Dedifferentiated amniotic fluid mesenchymal stem cell (primary cell): ENCODE measurements around the gene TMEM167A.
A peak's percentile ranks its signal among the peaks of the same experiment; 100 is the strongest.

ENCODE experiments used
- DNase-seq: peaks from one replicate; pipeline ENCODE4 v3.0.0-alpha.2; 2016; ENCODE audit errors: extremely low spot score

Gene TMEM167A, protein sequence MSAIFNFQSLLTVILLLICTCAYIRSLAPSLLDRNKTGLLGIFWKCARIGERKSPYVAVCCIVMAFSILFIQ

DNA sequence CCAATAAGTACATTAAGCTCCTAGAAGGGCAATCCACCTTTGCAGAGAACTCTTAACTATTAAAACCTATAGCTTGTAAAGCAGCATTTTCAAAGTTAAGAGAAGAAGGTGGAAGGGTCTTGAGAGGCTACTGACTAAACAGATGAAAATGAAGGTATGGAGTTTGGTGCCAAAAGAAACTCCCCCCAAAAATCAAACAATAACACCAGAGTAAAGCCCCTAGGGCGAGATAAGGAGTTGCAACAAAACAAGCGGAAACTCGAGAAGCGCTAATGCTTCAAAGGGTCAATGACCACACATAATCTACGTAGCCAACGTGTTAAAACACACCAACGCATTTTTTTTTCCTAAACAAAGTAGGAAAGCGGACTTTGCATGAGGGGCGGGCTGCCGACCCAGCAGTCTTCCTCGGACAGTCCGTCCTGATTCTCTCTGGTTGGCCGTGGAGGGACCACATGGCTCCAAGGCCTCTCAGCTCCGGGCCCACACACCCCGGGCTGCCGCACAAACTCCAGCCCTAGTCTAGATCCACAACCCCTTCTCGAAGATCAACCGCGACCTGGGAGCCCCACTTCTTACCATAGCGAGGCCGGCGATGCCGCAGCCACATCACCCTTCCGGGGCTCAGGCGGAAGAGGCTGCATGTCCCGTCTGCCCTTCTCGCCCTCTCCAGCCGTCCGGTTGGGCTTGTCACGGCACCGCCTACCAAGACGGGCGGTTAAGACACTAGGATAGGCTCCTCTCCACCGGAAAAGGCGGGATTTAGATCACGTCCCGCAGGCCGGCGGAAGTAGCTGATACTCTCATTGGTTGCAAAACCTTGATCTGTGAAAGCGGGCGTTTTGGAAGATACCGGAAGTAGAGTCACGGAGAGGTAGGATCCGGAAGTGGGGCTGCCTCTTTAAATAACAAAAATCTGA lies at the start of gene TMEM167A, which contains the start of gene XRCC4:
Gene TMEM167A, minus strand, starts transcription at position 653 of the 920 bp plus-strand sequence. Its CDS starts 71 bp downstream, at position 582.
Gene XRCC4, plus strand, starts transcription at position 806 of the 920 bp plus-strand sequence. CDS start 27,373 bp downstream, outside the sequence.
- peak; percentile 100 for DNase-seq

DNA sequence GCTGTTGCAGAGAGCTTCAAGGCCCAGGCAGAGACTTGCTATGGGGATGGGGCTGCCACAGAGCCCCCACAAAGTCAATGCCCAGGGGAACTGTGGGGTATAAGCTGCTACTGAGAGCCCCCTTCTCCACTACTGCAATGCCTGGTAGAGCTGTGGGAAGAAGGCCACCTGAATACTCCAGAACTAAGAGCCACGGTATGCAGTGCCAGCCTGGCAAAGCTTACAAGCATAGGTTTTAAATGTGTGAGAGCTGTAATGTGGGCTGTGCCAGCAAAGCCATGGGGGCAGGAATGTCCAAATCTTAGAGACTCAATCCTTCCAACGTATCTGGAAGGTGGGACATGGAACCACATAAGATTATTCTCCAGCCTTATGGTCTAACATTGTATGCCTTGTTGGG lies 49.3 kb upstream of the TMEM167A start:
- no peak for DNase-seq

DNA sequence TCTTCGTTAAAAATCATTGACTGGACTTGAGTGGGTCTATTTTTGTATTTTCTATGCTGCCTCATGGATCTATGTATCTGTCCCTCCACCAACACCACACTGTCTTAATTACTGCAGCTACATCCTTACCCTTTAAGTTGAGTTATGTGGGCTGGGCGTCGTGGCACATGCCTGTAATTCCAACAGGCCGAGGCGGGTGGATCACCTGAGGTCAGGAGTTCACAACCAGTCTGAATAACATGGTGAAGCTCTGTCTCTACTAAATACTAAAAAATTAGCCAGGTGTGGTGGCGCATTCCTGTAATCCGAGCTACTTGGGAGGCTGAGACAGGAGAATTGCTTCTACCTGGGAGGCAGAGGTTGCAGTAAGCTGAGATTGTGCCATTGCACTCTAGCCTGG lies 48.4 kb upstream of the TMEM167A start:
- no peak for DNase-seq

DNA sequence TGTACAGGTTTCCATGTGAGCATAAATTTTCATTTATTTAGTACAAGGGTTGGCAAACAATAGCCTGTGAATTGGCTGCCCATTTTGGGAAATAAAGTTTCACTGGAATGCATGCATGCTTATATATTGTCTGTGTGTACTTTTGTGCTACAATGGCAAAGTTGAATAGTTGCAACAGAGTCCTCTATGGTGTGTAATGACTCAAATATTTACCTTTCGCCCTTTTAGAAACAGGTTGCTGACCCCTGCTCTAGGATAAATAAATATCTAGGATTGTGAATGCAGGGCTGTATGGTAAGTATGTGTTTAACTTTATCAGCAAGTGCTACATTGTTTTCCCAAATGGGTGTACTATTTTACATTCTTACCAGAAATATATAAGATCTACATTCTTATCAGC lies 47.4 kb upstream of the TMEM167A start:
- DNase-seq = no peak

DNA sequence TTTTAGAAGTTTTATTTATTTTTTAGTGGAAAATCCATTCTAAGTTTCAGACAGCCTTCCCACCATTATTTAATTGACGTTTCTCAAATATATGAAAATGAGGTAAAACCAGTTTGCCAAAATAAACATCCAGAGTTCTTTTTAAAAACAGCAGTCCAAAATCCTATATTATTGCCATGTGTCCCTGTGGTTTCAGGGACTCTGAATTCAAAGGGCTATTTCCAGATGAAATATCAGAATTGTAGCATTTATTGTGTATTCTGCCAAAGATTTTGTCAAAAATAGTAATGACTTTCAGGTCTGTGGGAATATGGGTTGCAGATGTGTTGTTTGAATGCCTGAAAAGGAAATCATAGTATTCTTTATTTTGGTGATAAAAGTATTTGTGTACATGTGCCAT lies 41.8 kb upstream of the TMEM167A start:
- no peak for DNase-seq

DNA sequence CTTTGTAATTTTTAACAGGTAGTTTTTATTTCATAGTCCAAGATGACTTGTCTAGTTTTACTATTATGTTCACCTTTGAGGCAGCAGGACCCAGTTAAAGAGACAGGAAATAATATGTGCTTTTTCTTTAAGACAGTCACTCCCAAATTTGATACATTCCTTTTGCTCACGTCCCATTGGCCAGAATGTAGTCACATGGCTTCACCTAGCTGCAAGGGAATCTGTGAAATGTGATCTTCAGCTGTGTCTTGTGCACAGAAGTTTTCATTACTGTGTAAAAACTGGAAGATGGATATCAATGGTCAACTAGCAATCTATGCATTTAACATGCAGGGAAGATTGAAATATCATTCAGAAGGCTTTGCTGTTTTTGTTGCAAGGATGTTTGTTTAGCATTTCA lies 41.3 kb upstream of the TMEM167A start:
- DNase-seq = no peak

DNA sequence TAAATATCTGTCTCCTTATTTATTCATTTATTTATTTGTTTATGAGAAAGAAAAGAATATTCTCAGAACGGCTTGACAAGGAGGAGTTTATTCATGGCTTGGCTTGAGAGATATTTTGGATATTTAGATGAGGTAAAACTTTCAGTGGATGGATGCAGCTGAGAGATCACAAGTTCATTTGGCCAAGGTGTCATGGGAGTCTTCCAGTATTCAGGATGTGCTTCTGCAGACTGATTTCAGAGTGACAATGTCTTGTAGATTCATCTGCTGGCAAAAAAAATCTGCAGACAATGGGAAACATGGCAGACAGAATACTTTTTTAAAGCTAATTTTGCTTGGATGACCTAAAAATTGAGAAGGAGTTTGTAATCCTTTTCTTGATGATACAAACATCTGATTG lies 38.6 kb upstream of the TMEM167A start:
- DNase-seq = no peak

DNA sequence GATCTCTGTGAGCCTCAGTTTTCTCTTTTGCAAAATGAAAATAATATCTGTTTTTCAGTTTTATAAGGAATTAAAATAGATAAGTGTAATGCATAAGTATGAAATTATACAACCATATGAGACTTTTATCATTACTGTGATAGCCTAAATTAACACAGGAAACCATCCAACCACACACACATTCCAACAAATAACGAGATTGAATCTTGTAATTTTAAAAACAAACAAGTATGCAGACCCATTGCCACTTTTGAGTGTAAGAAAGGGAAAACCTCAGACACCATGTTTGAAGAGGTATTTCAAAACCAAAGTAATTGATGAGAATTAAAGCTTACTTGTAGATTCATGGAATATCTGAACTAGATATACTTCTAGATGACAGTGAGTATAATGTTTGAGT lies 32.2 kb upstream of the TMEM167A start:
- DNase-seq = no peak

DNA sequence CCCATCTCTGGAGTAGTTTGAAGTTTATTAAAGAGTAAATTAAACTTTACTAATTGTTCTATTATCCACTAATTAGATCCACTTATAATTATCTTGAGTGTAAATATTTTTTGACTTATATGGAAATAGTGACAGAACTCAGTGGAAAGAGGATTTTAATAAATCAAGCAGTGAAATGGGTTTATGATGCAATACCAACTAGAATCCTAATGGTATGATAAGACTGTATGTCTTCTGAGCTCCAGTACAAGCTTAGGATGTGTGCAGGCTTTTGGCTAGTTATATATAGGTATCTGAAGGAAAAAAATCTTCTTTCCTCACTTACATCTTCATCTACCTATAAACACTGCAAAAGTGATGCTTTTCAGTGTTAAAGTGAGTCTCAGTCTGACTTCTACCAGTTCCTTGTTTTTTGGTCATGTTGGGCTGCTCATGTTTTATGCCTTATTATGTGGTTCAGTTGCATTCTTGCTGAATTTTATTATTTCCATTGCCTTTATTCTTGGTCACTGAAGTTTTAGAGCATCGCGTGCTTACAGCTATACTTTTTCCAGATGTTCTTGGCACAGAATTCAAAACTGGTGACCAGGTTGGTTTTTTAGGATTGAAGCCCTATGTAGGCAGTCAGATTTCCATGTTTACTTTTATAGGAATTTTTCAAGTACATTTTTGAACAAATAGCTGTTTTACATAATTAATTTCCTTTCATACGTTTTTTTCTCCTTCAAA lies 30.7 kb upstream of the TMEM167A start:
- no peak for DNase-seq

DNA sequence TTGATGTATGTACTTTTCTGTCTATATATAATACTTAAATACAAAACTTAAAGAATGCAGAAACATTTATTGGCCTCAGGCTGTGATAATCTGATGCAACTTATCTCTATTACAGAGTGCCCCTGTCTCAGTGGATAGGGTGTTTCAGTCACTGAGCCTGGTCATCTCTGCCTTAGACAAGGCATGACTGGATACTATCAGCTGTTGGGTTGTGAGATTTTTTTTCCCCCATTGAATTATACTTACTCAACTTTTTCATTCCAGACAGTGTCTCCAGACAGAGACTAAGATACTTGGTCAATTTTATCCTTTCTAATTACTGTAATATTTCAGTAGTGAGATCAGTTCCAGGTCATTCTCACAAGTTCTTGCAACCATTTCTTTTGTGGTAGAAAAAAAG lies 26.8 kb upstream of the TMEM167A start:
- DNase-seq = no peak

DNA sequence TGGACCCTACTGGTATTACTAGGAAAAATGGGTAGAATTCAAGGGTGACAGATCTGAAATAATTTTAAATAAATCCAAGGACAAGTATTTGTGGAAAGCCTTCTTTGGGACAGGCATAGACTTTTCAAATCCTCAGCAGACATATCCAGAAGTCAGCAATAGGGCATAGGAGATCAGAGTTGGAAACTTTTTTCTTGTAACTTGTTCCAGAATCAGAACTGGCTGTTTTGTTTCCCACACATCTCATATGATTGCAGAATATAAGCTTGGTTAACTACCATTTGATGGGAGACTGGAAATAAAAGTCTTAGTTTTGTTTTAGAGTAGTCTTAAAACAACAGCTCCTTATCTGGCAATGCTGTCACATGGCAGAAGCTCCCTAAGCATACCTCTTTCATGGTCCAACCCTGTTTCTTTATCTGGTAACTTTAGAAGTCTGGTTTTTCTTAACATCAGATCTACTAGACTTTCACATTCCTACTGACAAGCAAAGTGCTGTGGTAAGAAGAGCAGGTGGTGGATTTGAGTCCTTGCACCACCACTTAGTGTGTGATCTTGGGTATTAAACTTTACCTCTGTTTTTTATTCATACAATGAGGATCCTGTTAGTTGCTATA lies 25.3 kb upstream of the TMEM167A start:
- no peak for DNase-seq

DNA sequence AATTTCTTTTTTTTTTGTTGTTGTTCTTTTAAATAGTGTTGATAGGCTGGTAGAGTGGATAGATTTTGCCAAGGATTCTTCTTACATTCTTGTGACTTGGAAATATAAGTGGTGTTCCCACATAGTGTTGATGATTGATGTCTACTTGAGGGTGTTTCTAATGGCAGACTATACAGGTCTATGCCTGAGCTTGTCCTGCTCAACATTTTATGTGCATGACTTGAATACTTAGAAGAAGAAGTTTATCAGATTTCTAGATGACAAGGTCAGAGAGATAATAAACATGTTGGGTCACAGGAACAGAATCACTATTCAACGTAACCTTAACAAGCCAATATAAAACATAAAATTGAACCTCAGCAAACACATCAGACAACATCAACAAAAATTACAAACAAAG lies 24.3 kb upstream of the TMEM167A start:
- DNase-seq = no peak

DNA sequence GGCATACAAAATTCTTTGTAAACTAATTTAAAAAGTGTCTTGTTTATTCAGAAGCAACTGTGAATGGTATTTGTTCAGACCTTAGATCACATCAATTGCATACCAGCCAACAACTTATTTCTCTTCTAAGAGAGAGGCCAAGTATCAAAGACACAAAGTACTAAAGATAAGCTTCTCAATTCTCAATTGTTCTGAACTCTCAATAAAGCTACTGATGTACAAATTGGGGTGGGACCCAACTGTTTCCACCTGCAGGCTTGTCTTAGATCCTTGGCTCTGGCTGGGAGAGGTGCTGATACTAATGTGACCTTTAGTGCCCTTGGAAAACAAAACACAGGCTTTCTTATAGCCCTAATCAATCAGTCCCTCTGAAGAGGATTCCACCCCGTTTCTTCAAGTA lies 22.3 kb upstream of the TMEM167A start:
- DNase-seq = no peak

DNA sequence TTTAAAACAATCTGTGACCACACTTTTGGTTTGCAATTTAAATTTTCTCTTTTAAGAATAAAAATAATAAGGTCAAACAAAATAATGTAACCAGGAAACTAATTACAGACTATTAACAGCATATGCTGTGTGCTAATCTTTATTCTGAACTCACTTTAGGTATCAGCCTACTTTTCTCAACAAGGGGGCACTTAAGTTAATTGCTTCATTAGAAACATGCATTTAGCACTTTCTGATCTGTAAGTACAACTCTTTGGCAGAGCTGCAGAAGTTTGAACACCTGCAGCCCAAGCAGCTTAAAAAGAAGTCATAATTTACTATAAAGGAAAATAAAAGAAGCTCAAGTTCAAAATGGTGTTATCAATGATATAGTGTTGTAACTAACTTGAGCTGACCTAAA lies 21.8 kb upstream of the TMEM167A start:
- no peak for DNase-seq

DNA sequence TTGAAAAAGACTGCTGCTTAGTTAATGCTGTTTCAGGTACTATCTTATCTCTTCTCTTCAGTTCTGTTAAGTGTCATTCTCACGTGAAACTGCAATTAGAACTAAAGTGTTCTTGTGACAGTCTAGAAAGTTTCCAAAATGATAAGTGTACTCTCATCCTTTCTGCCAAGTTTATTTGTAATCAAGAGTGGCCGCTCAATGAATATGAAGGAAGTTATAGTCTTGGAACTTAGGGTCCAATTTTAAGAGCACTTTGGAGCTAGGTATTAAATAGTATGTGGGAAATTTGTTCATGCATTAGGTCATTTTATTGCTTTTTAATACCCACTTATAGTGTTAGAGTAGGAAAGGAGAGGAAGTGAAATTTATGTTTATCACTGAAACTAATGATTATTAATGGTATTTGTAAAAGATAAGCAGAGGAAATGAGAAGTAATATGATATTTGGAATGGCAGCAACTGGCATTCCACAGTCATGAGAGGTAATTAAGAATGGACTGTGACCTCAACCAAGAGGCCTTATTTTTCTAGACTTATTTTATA lies 20.6 kb upstream of the TMEM167A start:
- no peak for DNase-seq

DNA sequence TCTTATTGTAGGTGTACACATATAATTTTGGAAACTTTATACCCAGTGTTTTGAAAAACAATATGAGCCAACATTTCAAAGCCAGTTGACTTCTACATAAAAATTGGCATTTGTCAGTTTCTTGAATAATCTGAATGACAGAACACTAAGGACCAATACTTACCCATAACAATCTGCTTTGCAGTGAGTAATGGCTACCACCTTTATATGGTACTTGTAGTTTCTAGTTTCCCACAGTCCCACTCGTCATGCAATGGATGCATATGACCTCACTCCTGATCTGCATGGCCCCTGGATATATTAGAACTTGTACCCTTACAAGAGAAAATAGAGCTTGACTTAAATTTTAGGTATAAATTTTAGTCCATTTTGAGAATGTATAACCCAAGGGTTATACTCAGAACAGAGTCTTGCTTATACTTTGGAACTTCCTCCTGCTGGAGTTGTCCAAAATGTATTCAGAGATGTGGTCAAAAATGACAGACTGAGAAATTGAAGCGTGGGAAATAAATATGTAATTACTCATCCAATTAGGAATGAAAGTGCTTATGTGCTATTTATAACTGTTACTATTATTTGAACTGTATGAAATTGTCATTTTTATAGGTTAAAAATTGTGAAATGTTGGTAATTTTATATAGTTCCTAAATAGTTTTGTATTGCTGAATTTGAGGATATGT lies 19.6 kb upstream of the TMEM167A start:
- DNase-seq = no peak

DNA sequence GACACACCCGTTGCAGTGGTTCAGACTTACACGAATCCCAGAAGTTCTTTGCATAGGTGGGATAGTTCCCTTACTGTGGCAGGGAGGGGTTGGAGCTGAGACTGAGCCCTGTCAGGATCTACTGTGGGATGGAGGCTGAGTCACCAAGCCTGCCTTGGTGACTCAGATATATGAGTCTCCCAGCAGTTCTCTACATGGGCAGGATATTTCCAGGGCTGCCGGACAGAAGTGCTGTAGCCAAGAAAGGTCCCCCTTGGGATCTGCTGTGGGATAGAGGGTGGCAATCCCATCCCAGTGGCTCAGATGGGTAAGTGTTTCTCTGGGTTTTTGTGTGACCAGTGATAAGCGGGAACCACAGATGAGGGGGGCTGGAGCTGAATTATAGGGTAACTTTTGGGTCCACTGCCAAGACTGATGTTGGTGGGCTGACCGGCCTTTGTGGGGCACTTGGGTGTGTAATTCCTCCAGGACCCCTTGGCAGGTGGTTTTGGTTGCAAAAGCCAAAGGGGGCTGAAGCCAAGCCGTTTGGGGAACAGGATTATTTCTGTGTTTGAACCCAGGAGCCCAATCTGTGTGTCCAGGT lies 18.9 kb upstream of the TMEM167A start:
- DNase-seq = peak; percentile 68

DNA sequence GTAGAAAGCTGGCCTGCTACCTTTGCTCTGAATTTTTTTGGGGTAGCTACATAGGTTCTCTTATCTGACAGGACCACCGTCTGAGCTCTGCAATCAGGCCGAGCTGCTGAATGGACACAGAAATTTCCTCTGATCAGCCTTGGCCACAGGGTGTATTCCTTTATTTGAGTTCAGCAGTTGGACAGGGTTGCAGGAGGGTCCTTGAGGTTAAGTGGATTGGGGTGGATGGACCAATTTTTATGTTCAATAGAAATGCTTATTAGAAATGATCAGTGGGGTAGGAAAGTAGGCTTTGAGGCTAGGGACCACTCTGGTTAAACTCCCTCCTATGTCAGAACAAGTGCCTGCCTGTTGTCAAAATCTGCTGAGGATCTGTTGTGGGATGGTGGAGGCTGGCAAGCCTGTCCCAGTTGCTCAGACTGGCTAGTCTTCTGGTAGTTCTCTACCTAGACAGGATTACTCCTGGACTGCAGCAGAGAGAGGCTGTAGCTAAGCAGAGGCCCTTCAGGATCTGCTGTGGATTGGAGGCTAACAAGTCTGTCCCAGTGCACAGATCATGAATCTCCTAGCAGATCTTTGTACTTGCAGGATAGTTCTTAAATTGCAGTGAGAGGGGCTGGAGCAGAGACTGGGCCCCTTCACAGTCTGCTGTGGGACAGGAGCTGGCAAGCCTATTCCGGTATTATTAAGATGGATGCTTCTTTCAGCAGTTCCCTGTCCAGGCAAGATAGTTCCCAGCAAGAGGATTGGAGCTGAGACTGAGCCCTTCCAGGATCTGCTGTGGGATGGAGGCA lies 18.2 kb upstream of the TMEM167A start:
- no peak for DNase-seq

DNA sequence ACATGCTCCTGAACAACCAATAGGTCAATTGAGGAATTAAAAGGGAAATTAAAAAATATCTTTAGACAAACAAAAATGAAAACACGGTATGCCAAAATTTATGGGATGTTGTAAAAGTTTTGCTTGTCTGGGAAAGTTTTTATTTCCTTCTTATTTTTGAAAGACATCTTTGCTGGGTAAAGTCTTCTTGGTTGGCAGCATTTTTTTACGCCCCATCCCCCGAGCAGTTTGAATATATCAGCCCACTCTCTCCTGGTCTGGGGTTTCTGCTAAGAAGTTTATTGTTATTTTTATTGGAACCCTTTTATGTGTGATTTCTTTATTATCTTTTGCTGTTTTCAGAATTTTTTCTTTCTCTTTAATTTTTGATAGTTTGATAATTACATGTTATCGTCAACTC lies 16.5 kb upstream of the TMEM167A start:
- no peak for DNase-seq

DNA sequence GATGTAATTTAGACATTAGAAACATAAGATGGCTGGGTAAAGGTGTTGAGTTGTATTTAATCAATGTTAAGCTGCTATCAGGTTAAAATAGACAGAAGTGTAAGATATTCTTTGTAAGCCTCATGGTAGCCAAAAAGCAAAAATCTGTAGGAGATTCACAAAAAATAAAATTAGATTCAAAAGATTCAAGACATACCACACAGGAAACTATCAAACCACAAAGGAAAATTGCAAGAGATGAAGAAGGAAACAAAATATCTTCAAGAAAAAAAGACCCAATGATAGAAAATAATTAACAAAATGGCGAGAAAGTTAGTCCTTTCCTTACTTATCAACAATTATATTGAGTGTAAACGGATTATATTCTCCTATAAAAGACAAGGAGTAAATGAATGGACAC lies 15.4 kb upstream of the TMEM167A start:
- no peak for DNase-seq
